HepG2 (cell line): ENCODE measurements around the gene FAM9B. TPM values are rescaled to one million over a fixed set of nuclear protein-coding genes. Genes with fewer than 3 reads are reported as not detected.

Experiments used
- ATAC-seq: fragments of 200-7000 bp; cut with Tn5 transposase; 3 replicates; pipeline ENCODE4 v1.9.1; 2020; ENCODE audit warnings: mild to moderate bottlenecking, moderate library complexity
- BruUV-seq: library from RNA; stranded (reverse); fragments of 400-500 nt; replicated peaks from 2 replicates; lab custom pipeline; 2021; lab: Mats Ljungman, UMichigan
- CTCF ChIA-PET: fragments of 300-600 bp; formaldehyde crosslinking; extraction: SDS; loops from one replicate; lab custom pipeline; 2021; ENCODE audit warnings: low total read pairs, inconsistent platforms, low intra/inter-chr PET ratio; lab: Yijun Ruan, JAX
- POLR2A ChIA-PET: fragments of 350-600 bp; sonication (Branson Sonifier 250); formaldehyde crosslinking; loops from one replicate; lab custom pipeline; 2020; ENCODE audit warnings: antibody characterized with exemption, inconsistent platforms; lab: Yijun Ruan, JAX
- DNase-seq: peaks from one replicate; pipeline ENCODE4 v3.0.0-alpha.2; 2015; ENCODE audit warnings: low spot score
- FAIRE-seq: peaks from 3 replicates; lab custom pipeline; 2011; peaks lifted over from hg19 to GRCh38; lab: Jason Lieb, UNC
- H2AFZ ChIP-seq: one replicate; pipeline ENCODE4 v1.6.1; 2011; ENCODE audit warnings: low read length, inconsistent platforms
- H3K27ac ChIP-seq: fragments of 300-600 bp; 3 replicates; pipeline ENCODE4 v1.8.0; 2011; ENCODE audit warnings: mixed run types, mild to moderate bottlenecking, mixed read lengths, low read length, inconsistent platforms; ENCODE audit not compliant: insufficient read depth; ENCODE audit errors: extremely low read length
- H3K27me3 ChIP-seq, 2 experiments: fragments of 200-600 bp in 1 of 2; 2 replicates in 1 of 2; 3 replicates in 1 of 2; pipeline versions ENCODE4 v1.6.0 to v1.8.0; 2011; ENCODE audit warnings: low read length in 2 of 2, mild to moderate bottlenecking in 2 of 2, moderate library complexity in 2 of 2, inconsistent platforms in 1 of 2; ENCODE audit not compliant: insufficient read depth in 2 of 2, control insufficient read depth in 1 of 2
- H3K36me3 ChIP-seq, 2 experiments: fragments of 200-600 bp in 1 of 2; replicated peaks in 1 of 2; 2 replicates in 1 of 2; 3 replicates in 1 of 2; pipeline versions ENCODE4 v1.5.1 to v1.8.0; 2011; ENCODE audit warnings: low read length in 2 of 2, inconsistent platforms in 1 of 2; ENCODE audit not compliant: insufficient read depth in 2 of 2, control insufficient read depth in 1 of 2
- H3K4me1 ChIP-seq: 2 replicates; pipeline ENCODE4 v1.5.1; 2012; ENCODE audit warnings: low read length, inconsistent platforms; ENCODE audit not compliant: insufficient read depth
- H3K4me2 ChIP-seq: 2 replicates; pipeline ENCODE4 v1.6.0; 2011; ENCODE audit warnings: low read depth, low read length, inconsistent platforms
- H3K4me3 ChIP-seq, 3 experiments: fragments of 200-600 bp in 1 of 3; sonication (generic), shearing (Covaris generic) in 1 of 3; replicated peaks in 1 of 3; 2 replicates each; pipeline ENCODE4 v1.5.1; 2011 to 2016; ENCODE audit warnings: low read length in 3 of 3, inconsistent platforms in 2 of 3, low read depth in 2 of 3, mild to moderate bottlenecking in 2 of 3, control low read depth in 1 of 3, mixed read lengths in 1 of 3; ENCODE audit not compliant: insufficient read depth in 1 of 3
- H3K79me2 ChIP-seq: one replicate; pipeline ENCODE4 v1.6.1; 2011; ENCODE audit warnings: low read length, inconsistent platforms; ENCODE audit not compliant: insufficient read depth
- H3K9ac ChIP-seq: 2 replicates; pipeline ENCODE4 v1.6.0; 2011; ENCODE audit warnings: mild to moderate bottlenecking, low read depth, low read length, inconsistent platforms; ENCODE audit not compliant: insufficient read depth
- H3K9me3 ChIP-seq: 2 replicates; pipeline ENCODE4 v1.5.1; 2012; ENCODE audit warnings: mild to moderate bottlenecking, low read length
- H4K20me1 ChIP-seq: 2 replicates; pipeline ENCODE4 v1.6.0; 2011; ENCODE audit warnings: inconsistent platforms, mild to moderate bottlenecking, low read length, moderate library complexity; ENCODE audit not compliant: insufficient read depth
- AFF4 ChIP-seq: sonication (generic); formaldehyde crosslinking; IDR thresholded peaks from 2 replicates; pipeline ENCODE4 v1.4.0; 2020; ENCODE audit warnings: missing genetic modification reagents
- DR1 ChIP-seq: sonication (generic); formaldehyde crosslinking; IDR thresholded peaks from 2 replicates; pipeline ENCODE4 v1.8.0; 2021; ENCODE audit warnings: mild to moderate bottlenecking, missing genetic modification reagents, inconsistent platforms
- MBD4 ChIP-seq: IDR thresholded peaks from 2 replicates; pipeline ENCODE4 v1.6.1; 2012; ENCODE audit warnings: low read length, inconsistent platforms, borderline replicate concordance
- MYNN ChIP-seq: sonication (generic); formaldehyde crosslinking; IDR thresholded peaks from 2 replicates; pipeline ENCODE4 v1.4.0; 2020; ENCODE audit warnings: mild to moderate bottlenecking, low read depth, missing genetic modification reagents
- POLR2A ChIP-seq, 2 experiments: IDR thresholded peaks; 2 replicates each; pipeline ENCODE4 v1.6.1; 2011; ENCODE audit warnings: low read depth in 2 of 2, low read length in 2 of 2, mild to moderate bottlenecking in 1 of 2, moderate library complexity in 1 of 2; ENCODE audit not compliant: insufficient read depth in 1 of 2
- ZFP36L1 ChIP-seq: sonication (generic); formaldehyde crosslinking; IDR thresholded peaks from 2 replicates; pipeline ENCODE4 v1.8.0; 2022; ENCODE audit warnings: mild to moderate bottlenecking, missing genetic modification reagents, moderate library complexity
- ZMYM2 ChIP-seq: sonication (generic); formaldehyde crosslinking; IDR thresholded peaks from 2 replicates; pipeline ENCODE4 v1.8.0; 2022; ENCODE audit warnings: mild to moderate bottlenecking, missing genetic modification reagents
- ZNF143 ChIP-seq: sonication (generic); formaldehyde crosslinking; IDR thresholded peaks from 2 replicates; pipeline ENCODE4 v1.4.0; 2020; ENCODE audit warnings: missing genetic modification reagents
- ZNF256 ChIP-seq: sonication (generic); formaldehyde crosslinking; conservative IDR thresholded peaks from 2 replicates; pipeline ENCODE4 v1.4.0; 2020; ENCODE audit warnings: missing genetic modification reagents
- ZNF326 ChIP-seq: sonication (generic); formaldehyde crosslinking; IDR thresholded peaks from 2 replicates; pipeline ENCODE4 v1.4.0; 2020; ENCODE audit warnings: missing genetic modification reagents, borderline replicate concordance
- ZNF333 ChIP-seq: sonication (generic); formaldehyde crosslinking; IDR thresholded peaks from 2 replicates; pipeline ENCODE4 v1.4.0; 2020; ENCODE audit warnings: mild to moderate bottlenecking, missing genetic modification reagents, borderline replicate concordance
- WGBS: methylation state at CpG from one replicate; pipeline ENCODE4 v1.1.6; 2017; ENCODE audit warnings: low lambda C conversion rate; 5-methylcytosine and 5-hydroxymethylcytosine counted together
- in situ Hi-C: cut with HindIII; loops from 2 replicates; pipeline ENCODE4 v1.10.0; 2017; ENCODE audit warnings: low pct_unique_long_range_greater_than_20kb; ENCODE audit not compliant: extremely low pct_ligation_motif_present
- intact Hi-C: fragments of 100-400 bp; cut with micrococcal nuclease; formaldehyde crosslinking; loops from one replicate; pipeline ENCODE4 v1.10.0; 2022; ENCODE audit not compliant: unreplicated experiment
- polyA plus RNA-seq, 8 experiments: library from polyadenylated mRNA; depleted of rRNA in 3 of 8; stranded (reverse) in 7 of 8; unstranded in 1 of 8; fragments of >200 nt; fragmentation: Illumina TruSeq in 4 of 8; extraction: Trizol in 4 of 8; gene quantifications; 2 replicates each; pipeline versions ENCODE4 v1.2.1 to v1.2.3, GENCODE V29; 2011 to 2016; ENCODE audit warnings: low read depth in 4 of 8, missing spikeins in 1 of 8, mixed read lengths in 1 of 8; ENCODE audit not compliant: insufficient read depth in 1 of 8
- total RNA-seq, 5 experiments: library from RNA; depleted of rRNA; stranded (reverse); fragments of >200 nt; fragmentation: Illumina TruSeq; extraction: Trizol; gene quantifications; 2 replicates each; pipeline ENCODE4 v1.2.3, GENCODE V29; 2016; ENCODE audit warnings: low read depth in 1 of 5
- TF ChIP-seq, protein P1 (sequence below): sonication (generic); formaldehyde crosslinking; IDR thresholded peaks from 2 replicates; pipeline ENCODE4 v1.5.0; 2020; ENCODE audit warnings: missing genetic modification reagents
- TF ChIP-seq, protein P2 (sequence below): sonication (generic); formaldehyde crosslinking; IDR thresholded peaks from 2 replicates; pipeline ENCODE4 v1.4.0; 2020; ENCODE audit warnings: missing genetic modification reagents

The FAM9B gene
- total and polyA plus RNA-seq, 2 of the 13 experiments (the other 11 are each of a cell fraction or from before 2014, with no cell fraction given) = not detected

DNA sequence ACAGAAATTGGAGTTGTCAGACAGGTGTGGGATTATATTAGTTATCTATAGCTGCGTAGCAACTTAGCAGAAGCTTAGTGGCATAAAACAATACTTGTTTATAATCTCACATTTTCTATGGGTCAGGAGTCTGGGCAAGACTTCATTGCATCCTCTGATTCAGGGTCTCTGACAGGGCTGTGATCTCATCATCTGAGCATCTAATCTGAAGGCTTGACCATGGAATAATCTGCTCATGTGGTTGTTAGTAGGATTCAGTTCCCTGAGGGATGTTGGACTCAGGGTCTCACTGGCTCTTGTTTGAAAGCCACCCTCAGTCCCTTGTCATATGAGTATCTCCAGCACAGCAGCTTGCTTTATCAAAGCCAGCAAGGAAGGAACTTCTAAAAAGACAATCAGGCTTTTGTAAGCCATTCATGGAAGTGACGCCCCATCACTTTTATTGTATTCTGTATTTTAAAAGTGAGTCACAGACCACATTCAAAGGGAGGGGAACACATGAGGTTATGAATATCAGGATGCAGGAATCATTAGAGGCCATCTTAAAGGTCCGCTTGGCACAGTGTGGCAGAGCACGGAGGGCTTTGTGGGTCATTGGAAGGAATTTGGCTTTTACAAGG is 37.2 kb upstream of the FAM9B start (continued):
- no peak for TF ChIP-seq AFF4 (CRISPR knock-in tag)

DNA sequence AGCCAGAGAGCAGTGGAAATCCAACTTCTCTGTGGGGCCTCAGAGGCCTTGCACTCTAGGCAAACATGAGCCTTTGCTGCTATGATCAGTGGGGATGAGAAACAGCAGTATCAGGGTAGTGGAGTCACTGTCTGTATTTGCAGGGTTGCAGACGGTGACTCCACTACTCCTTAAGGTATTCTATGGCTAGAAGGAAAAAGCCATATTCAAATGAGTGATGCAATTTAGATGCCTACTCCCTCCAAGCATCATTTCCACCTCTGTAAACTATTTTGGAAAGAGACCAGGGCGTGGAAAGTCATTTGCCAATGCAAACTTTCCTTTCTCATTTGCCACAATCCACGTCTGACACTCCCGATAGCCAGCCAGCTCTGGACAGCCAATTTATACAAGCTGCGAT is 35.6 kb upstream of the FAM9B start:
- Histone ChIP-seq H3K27ac (no peak overlapping the region), H3K36me3 (no peaks in the 10 kb centered on the region), H3K4me2 (no peak overlapping the region), H3K79me2 (no peaks in the 10 kb centered on the region), H3K9ac (no peak overlapping the region), H2AFZ (no peak overlapping the region), H3K4me3 (no peak overlapping the region), H3K27me3 (no peaks in the 10 kb centered on the region), H3K4me1 (no peaks in the 10 kb centered on the region), H3K9me3 (no peaks in the 10 kb centered on the region), H4K20me1 (no peaks in the 10 kb centered on the region)
- no peak for DNase-seq
- ChIA-PET CTCF (no interaction called here), POLR2A (no interaction called here)
- FAIRE-seq = no peak
- in situ Hi-C loops = no loop called here
- WGBS = 26% methylated on average over 4 of the region's 5 CpGs
- intact Hi-C loops = no loop called here
- no peak for ATAC-seq
- no TSS peak for BruUV-seq
- TF ChIP-seq MBD4 (no peak), ZNF326 (CRISPR knock-in tag) (no peak), ZNF256 (CRISPR knock-in tag) (no peak), ZFP36L1 (CRISPR knock-in tag) (no peak), MYNN (CRISPR knock-in tag) (no peak), POLR2A (IDR thresholded peaks at IDR 0.05; ENCODE audit: insufficient read depth in 1 of 2, low read depth in 2 of 2, low read length in 2 of 2) (no peak), ZNF143 (CRISPR knock-in tag) (no peak), DR1 (CRISPR knock-in tag) (no peak), ZMYM2 (CRISPR knock-in tag) (no peak), ZNF333 (no peak)
- TF ChIP-seq, protein P1, sequence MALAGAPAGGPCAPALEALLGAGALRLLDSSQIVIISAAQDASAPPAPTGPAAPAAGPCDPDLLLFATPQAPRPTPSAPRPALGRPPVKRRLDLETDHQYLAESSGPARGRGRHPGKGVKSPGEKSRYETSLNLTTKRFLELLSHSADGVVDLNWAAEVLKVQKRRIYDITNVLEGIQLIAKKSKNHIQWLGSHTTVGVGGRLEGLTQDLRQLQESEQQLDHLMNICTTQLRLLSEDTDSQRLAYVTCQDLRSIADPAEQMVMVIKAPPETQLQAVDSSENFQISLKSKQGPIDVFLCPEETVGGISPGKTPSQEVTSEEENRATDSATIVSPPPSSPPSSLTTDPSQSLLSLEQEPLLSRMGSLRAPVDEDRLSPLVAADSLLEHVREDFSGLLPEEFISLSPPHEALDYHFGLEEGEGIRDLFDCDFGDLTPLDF (CRISPR knock-in tag) = no peak
- TF ChIP-seq, protein P2, sequence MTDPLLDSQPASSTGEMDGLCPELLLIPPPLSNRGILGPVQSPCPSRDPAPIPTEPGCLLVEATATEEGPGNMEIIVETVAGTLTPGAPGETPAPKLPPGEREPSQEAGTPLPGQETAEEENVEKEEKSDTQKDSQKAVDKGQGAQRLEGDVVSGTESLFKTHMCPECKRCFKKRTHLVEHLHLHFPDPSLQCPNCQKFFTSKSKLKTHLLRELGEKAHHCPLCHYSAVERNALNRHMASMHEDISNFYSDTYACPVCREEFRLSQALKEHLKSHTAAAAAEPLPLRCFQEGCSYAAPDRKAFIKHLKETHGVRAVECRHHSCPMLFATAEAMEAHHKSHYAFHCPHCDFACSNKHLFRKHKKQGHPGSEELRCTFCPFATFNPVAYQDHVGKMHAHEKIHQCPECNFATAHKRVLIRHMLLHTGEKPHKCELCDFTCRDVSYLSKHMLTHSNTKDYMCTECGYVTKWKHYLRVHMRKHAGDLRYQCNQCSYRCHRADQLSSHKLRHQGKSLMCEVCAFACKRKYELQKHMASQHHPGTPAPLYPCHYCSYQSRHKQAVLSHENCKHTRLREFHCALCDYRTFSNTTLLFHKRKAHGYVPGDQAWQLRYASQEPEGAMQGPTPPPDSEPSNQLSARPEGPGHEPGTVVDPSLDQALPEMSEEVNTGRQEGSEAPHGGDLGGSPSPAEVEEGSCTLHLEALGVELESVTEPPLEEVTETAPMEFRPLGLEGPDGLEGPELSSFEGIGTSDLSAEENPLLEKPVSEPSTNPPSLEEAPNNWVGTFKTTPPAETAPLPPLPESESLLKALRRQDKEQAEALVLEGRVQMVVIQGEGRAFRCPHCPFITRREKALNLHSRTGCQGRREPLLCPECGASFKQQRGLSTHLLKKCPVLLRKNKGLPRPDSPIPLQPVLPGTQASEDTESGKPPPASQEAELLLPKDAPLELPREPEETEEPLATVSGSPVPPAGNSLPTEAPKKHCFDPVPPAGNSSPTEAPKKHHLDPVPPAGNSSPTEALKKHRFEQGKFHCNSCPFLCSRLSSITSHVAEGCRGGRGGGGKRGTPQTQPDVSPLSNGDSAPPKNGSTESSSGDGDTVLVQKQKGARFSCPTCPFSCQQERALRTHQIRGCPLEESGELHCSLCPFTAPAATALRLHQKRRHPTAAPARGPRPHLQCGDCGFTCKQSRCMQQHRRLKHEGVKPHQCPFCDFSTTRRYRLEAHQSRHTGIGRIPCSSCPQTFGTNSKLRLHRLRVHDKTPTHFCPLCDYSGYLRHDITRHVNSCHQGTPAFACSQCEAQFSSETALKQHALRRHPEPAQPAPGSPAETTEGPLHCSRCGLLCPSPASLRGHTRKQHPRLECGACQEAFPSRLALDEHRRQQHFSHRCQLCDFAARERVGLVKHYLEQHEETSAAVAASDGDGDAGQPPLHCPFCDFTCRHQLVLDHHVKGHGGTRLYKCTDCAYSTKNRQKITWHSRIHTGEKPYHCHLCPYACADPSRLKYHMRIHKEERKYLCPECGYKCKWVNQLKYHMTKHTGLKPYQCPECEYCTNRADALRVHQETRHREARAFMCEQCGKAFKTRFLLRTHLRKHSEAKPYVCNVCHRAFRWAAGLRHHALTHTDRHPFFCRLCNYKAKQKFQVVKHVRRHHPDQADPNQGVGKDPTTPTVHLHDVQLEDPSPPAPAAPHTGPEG (CRISPR knock-in tag) = no peak
